ENCODE measurements around the gene TBC1D2B. TPM values are rescaled to one million over a fixed set of nuclear protein-coding genes. Genes with fewer than 3 reads are reported as not detected.

TBC1D2B gene
- total and polyA plus RNA-seq, 2 experiments from 2014 or later = 6.5 to 16.5 TPM

DNA sequence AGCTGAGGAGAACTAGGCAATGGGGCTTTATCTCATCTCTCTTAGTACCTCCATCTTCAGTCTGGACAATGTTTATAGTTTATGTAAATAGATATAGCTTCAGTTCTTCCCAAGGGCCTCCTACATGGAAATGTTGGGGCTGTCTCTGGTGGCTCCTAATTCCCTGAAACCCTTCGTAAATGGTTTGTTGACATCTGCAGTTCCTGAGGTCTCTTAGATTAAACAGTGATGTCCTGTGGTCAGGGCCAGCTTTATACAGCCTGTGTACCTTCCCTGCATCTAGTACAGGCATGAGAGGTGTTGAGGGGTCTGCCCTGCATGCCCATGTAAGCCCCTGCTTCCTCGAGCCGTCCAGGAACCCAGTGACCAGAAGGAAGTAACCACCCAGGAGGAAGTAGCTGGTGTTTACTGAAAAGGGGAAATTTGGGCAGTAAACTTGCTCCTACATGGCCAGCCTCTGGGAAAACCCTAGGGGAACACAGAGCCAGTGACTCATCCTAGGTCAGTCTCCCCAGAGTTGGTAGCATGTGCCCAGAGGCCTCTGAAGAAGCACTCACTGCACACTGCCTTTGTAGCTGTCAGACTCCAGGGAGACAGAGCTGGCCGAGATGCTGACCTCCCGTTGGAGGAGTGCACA, 4.7 kb upstream of the TBC1D2B start:
- H3K4me1 ChIP-seq (ENCODE audit: low read depth) = peaks cover 6% of the 10 kb centered on the region
- no peak overlapping the region for H3K27ac ChIP-seq
- TF ChIP-seq, protein P1, sequence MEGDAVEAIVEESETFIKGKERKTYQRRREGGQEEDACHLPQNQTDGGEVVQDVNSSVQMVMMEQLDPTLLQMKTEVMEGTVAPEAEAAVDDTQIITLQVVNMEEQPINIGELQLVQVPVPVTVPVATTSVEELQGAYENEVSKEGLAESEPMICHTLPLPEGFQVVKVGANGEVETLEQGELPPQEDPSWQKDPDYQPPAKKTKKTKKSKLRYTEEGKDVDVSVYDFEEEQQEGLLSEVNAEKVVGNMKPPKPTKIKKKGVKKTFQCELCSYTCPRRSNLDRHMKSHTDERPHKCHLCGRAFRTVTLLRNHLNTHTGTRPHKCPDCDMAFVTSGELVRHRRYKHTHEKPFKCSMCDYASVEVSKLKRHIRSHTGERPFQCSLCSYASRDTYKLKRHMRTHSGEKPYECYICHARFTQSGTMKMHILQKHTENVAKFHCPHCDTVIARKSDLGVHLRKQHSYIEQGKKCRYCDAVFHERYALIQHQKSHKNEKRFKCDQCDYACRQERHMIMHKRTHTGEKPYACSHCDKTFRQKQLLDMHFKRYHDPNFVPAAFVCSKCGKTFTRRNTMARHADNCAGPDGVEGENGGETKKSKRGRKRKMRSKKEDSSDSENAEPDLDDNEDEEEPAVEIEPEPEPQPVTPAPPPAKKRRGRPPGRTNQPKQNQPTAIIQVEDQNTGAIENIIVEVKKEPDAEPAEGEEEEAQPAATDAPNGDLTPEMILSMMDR (IDR thresholded peaks at IDR 0.05; ENCODE audit: low read depth, low read length) = no peak
- no peaks in the 10 kb centered on the region for H3K9me3 ChIP-seq (ENCODE audit: low read depth)
- no peak for DNase-seq (ENCODE audit: low read depth in 1 of 2, low spot score in 1 of 2)
- no peaks in the 10 kb centered on the region for H3K27me3 ChIP-seq
- H3K4me3 ChIP-seq = no peak overlapping the region
- no peaks in the 10 kb centered on the region for H3K36me3 ChIP-seq

DNA sequence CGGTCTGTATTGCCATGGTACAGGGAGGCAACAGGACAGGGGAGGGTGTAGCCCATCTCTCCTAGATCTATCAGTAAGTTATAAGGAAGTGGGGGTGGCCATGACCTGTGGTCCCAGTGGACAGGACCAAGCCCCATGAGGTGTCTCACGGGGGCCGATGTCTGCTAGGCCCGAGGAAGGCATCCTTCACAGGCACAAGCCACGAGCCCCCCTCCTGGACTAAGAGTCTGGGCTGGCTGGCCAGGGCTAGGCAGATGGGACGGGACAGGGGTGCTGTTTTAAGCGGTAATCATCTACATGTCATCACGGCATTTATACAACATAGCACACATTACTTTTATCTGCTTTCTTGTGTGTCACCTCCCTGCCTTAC, 2.6 kb upstream of the TBC1D2B start:
- TF ChIP-seq, protein P1 (IDR thresholded peaks at IDR 0.05; ENCODE audit: low read depth, low read length) = no peak
- no peak overlapping the region for H3K27ac ChIP-seq

DNA sequence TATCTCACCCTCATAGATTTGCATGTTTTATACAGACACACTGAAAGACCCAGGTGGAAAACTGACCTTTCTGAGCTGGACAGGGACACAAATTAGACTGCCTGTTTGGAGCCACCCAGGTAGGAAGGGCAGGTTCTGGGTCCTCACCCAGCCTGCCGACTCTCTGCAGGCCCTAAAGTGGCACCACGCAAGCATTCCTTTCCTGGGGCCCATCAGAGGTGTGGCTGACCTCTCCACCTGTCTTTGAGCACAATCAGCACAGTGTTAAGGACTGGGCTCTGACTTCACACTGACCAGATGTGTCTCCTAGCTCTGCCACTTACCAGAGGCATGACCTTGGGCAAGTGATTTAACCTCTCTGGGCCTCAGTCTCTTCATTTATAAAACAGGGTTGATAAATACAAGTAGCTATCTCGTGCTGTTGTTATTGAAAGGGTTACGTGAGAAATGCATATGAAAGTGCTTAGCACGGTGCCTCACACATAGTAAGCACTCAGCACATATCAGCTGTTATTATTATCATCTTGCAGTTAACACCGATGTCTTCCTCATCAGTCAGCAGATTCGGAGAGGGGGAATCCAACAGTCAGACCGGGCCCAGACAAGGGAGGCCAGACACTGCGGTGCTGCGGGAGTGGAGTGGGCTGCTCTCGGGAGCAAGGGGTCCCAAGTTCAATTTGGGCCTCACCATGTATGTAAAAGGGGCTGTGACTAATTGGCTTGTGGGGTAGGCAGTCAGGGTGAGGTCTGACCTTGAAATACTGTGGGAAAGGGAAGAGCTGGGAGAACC, 2.0 kb upstream of the TBC1D2B start:
- DNase-seq (ENCODE audit: low read depth in 1 of 2, low spot score in 1 of 2) = peak in 1 of 2 donors; percentile 35
- TF ChIP-seq, protein P1 (IDR thresholded peaks at IDR 0.05; ENCODE audit: low read depth, low read length) = no peak

More for the DNA sequence above, 2.6 kb upstream of the TBC1D2B start:
- no peaks in the 10 kb centered on the region for H3K9me3 ChIP-seq (ENCODE audit: low read depth)
- H3K27me3 ChIP-seq = no peaks in the 10 kb centered on the region
- DNase-seq (ENCODE audit: low read depth in 1 of 2, low spot score in 1 of 2) = no peak
- H3K36me3 ChIP-seq = no peaks in the 10 kb centered on the region
- H3K4me1 ChIP-seq (ENCODE audit: low read depth) = peaks cover 6% of the 10 kb centered on the region
- no peak overlapping the region for H3K4me3 ChIP-seq

GRCh38 chr15:78077871-78078210, 330 bp upstream of the TBC1D2B start:
- Histone ChIP-seq H3K27ac (no peak overlapping the region), H3K27me3 (no peaks in the 10 kb centered on the region), H3K36me3 (no peaks in the 10 kb centered on the region), H3K4me3 (peak overlapping the region; percentile 51), H3K9me3 (ENCODE audit: low read depth) (no peaks in the 10 kb centered on the region), H3K4me1 (ENCODE audit: low read depth) (peaks cover 6% of the 10 kb centered on the region)
- DNase-seq (ENCODE audit: low read depth in 1 of 2, low spot score in 1 of 2) = no peak
- TF ChIP-seq, protein P1 (IDR thresholded peaks at IDR 0.05; ENCODE audit: low read depth, low read length) = no peak

More for the DNA sequence above, 2.0 kb upstream of the TBC1D2B start:
- Histone ChIP-seq H3K36me3 (no peaks in the 10 kb centered on the region), H3K9me3 (ENCODE audit: low read depth) (no peaks in the 10 kb centered on the region), H3K4me1 (ENCODE audit: low read depth) (peaks cover 6% of the 10 kb centered on the region), H3K27me3 (no peaks in the 10 kb centered on the region), H3K27ac (peak overlapping the region; percentile 27), H3K4me3 (no peak overlapping the region)

DNA sequence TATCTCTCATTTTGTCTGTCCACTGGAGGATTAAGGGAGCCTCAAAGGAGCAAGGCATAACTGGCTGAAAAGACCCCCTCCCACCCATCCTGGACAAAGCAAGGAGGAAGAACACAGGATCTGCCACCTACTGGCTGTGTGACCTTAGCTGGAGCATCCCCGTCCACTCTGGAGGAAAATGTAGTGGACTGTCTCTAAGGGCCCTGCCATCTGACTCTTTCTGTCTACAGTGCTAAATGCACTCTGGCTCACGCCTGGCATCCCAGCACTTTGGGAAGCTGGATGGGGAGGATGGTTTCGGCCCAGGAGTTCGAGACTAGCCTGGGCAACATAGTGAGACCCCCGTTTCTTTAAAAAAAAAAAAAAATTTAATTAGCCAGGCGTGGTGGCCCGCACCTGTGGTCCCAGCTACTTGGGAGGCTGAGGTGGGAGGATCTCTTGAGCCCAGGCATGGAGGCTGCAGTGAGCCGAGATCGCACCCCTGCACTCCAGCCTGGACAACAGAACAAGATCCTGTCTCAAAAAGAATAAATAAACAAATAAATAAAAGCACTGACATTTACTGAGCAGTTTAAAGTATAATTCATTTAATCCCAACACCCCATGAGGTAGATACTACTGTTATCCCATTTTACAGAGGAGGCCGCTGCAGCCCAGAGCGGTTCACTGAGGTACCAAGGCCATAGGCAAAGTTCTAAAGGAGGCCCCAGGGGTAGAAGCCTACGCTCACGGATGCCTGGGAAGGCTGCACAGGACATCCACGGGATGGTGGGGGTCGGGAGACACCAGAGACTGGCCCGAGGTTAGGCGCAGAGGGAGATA, 1.1 kb downstream of the TBC1D2B start:
- Histone ChIP-seq H3K4me1 (ENCODE audit: low read depth) (peaks cover 6% of the 10 kb centered on the region), H3K27me3 (no peaks in the 10 kb centered on the region), H3K9me3 (ENCODE audit: low read depth) (no peaks in the 10 kb centered on the region), H3K36me3 (no peaks in the 10 kb centered on the region), H3K27ac (no peak overlapping the region), H3K4me3 (peak overlapping the region; percentile 51)
- TF ChIP-seq, protein P1 (IDR thresholded peaks at IDR 0.05; ENCODE audit: low read depth, low read length) = no peak
- no peak for DNase-seq (ENCODE audit: low read depth in 1 of 2, low spot score in 1 of 2)
